ENCODE results near the gene NPAS3. TPM values are rescaled to one million over a fixed set of nuclear protein-coding genes. Genes with fewer than 3 reads are reported as not detected.

NPAS3 gene
- total and polyA plus RNA-seq, 11 donors: 0.15 to 3.4 (median 0.92) TPM

GRCh38 chr14:33847066-33847465 lies 908.4 kb downstream of the NPAS3 start:
- DNase-seq (no peak), ATAC-seq (no peak)
- Histone ChIP-seq H3K9me3 (no peaks in the 10 kb centered on the region), H3K4me1 (peaks cover 0 to 13% (median 0%) of the 10 kb centered on the region in 12 donors), H3K27me3 (no peaks in the 10 kb centered on the region), H3K27ac (no peak overlapping the region), H3K36me3 (no peaks in the 10 kb centered on the region), H3K4me3 (no peak overlapping the region)
- 91 to 92% (median 92%) methylated on average over 1 of the region's 1 CpG for WGBS, 4 donors
- intact Hi-C loops (cut with DNase I): loop anchor here in 5 of 10 donors (5.0 to 10.0 kb wide), 6 partner anchors 100 to 455 kb away; partner anchors contain the start of gene EGLN3 (in 3 of the 5)
- no peak for TF ChIP-seq CTCF (IDR thresholded peaks at IDR 0.05)
- no peak for TF ChIP-seq POLR2A (IDR thresholded peaks at IDR 0.05)

GRCh38 chr14:33848009-33848408 lies 909.3 kb downstream of the NPAS3 start:
- Histone ChIP-seq H3K27me3 (no peaks in the 10 kb centered on the region), H3K27ac (no peak overlapping the region), H3K9me3 (no peaks in the 10 kb centered on the region), H3K4me3 (no peak overlapping the region), H3K4me1 (peaks cover 0 to 9% (median 0%) of the 10 kb centered on the region in 12 donors), H3K36me3 (no peaks in the 10 kb centered on the region)
- ATAC-seq (no peak), DNase-seq (no peak)
- intact Hi-C loops (cut with DNase I): loop anchor here in 6 of 10 donors (2.0 to 10.0 kb wide), 8 partner anchors 99 to 454 kb away; partner anchors contain the start of gene EGLN3 (in 3 of the 6)
- TF ChIP-seq CTCF (IDR thresholded peaks at IDR 0.05) (no peak), POLR2A (IDR thresholded peaks at IDR 0.05) (no peak)
- 96 to 99% (median 96%) methylated on average over 5 of the region's 5 CpGs for whole genome bisulfite sequencing, 4 donors

GRCh38 chr14:33848706-33849454 lies 910.2 kb downstream of the NPAS3 start:
- 55 to 65% (median 62%) methylated on average over 8 of the region's 8 CpGs for WGBS, 4 donors
- TF ChIP-seq CTCF (IDR thresholded peaks at IDR 0.05) (peak; percentile 57 to 80 (median 72)), POLR2A (IDR thresholded peaks at IDR 0.05) (no peak)
- no peaks in the 10 kb centered on the region for H3K36me3 ChIP-seq
- intact Hi-C loops (cut with DNase I): loop anchor here in 6 of 10 donors (2.0 to 10.0 kb wide), 8 partner anchors 98 to 453 kb away; partner anchors contain the start of gene EGLN3 (in 3 of the 6)
- H3K4me3 ChIP-seq: no peak overlapping the region
- ATAC-seq (peak; percentile 80 to 96 (median 91)), DNase-seq (peak; percentile 58 to 72 (median 62))
- peaks cover 0 to 9% (median 0%) of the 10 kb centered on the region in 12 donors for H3K4me1 ChIP-seq
- no peaks in the 10 kb centered on the region for H3K9me3 ChIP-seq
- H3K27ac ChIP-seq: no peak overlapping the region
- no peaks in the 10 kb centered on the region for H3K27me3 ChIP-seq

- Histone ChIP-seq H3K27me3 (no peaks in the 10 kb centered on the region), H3K4me1 (peaks cover 0 to 9% (median 0%) of the 10 kb centered on the region in 12 donors), H3K36me3 (no peaks in the 10 kb centered on the region), H3K4me3 (no peak overlapping the region), H3K9me3 (no peaks in the 10 kb centered on the region), H3K27ac (no peak overlapping the region)
- DNase-seq (no peak), ATAC-seq (no peak)
- intact Hi-C loops (cut with DNase I): loop anchor here in 6 of 10 donors (2.0 to 10.0 kb wide), 8 partner anchors 98 to 453 kb away; partner anchors contain the start of gene EGLN3 (in 3 of the 6)
- no peak for TF ChIP-seq POLR2A (IDR thresholded peaks at IDR 0.05)
- TF ChIP-seq CTCF (IDR thresholded peaks at IDR 0.05): peak in 1 of 12 donors; percentile 7
- WGBS, 4 donors: 97 to 100% (median 100%) methylated on average over 1 of the region's 1 CpG
Measured at GRCh38 chr14:33849455-33849801, 910.7 kb downstream of the NPAS3 start.
